Natural killer cell treated with Interleukin-12 subunit alpha and Interleukin-12 subunit beta and Interleukin-15 and Interleukin-18, amount 100 ng/mL, for 72 hours (primary cell): ENCODE data around the gene PTPN23. TPM values are rescaled to one million over a fixed set of nuclear protein-coding genes. Genes with fewer than 3 reads are reported as not detected.
A peak's percentile ranks its signal among the peaks of the same experiment; 100 is the strongest.

ENCODE experiments used
- ATAC-seq, 2 donors: fragments of 150-1000 bp; cut with Tn5 transposase in 1 of 2; sonication (Bioruptor Pico), chemical (Tn5 transposase) in 1 of 2; 2 replicates each; pipeline ENCODE4 v1.10.0; 2021
- DNase-seq: peaks from one replicate; pipeline ENCODE4 v3.0.0; 2022; ENCODE audit warnings: low spot score
- H3K27ac Mint-ChIP-seq, 2 donors: 1 replicate in 1 of 2; 2 replicates in 1 of 2; pipeline ENCODE4 v1.8.0; 2022; ENCODE audit warnings: mixed read lengths in 2 of 2, mild to moderate bottlenecking in 1 of 2, moderate library complexity in 1 of 2
- H3K27me3 Mint-ChIP-seq, 2 donors: 1 replicate in 1 of 2; 2 replicates in 1 of 2; pipeline ENCODE4 v1.8.0; 2022; ENCODE audit warnings: mixed read lengths in 2 of 2
- H3K36me3 Mint-ChIP-seq: one replicate; pipeline ENCODE4 v1.8.0; 2022; ENCODE audit warnings: mixed read lengths
- H3K4me1 Mint-ChIP-seq, 2 donors: 1 replicate in 1 of 2; 2 replicates in 1 of 2; pipeline ENCODE4 v1.8.0; 2022; ENCODE audit warnings: low read depth in 2 of 2, mixed read lengths in 2 of 2, mild to moderate bottlenecking in 1 of 2
- H3K4me3 Mint-ChIP-seq: one replicate; pipeline ENCODE4 v1.8.0; 2022; ENCODE audit warnings: mixed read lengths
- H3K9me3 Mint-ChIP-seq: 2 replicates; pipeline ENCODE4 v1.8.0; 2022; ENCODE audit warnings: mixed read lengths
- total RNA-seq, 2 donors: library from RNA; stranded (reverse); gene quantifications; one replicate each; pipeline ENCODE4 v1.2.3, GENCODE V29; 2022

Gene PTPN23
- total RNA-seq, 2 donors from 2014 or later = 30.5 to 45.3 TPM

DNA sequence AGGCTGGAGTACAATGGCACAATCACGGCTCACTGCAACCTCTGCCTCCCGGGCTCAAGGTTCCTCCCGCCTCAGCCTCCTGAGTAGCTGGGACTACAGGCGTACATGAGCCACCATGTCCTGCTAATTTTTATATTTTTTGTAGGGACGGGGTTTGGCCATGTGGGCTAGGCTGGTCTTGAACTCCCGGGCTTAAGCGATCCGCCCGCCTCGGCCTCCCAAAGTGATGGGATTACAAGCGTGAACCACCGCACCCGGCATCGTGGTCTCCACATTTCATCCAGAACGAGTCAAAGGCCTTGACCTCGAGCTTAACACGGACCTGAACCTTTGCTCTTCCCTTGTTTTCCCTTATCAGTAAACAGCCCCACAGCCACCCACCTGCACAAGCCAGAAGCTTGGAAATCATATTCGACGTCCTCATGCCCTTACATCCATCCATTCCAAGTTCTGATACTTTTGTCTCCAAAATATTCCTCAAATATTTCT is 1.4 kb upstream of the PTPN23 start:
- Mint-ChIP-seq H3K4me1 (peaks cover 32 to 46% of the 10 kb centered on the region in 2 donors), H3K36me3 (peaks cover 9% of the 10 kb centered on the region), H3K27ac (peak overlapping the region; percentile 98 to 99), H3K27me3 (peaks cover 0 to 5% of the 10 kb centered on the region in 2 donors), H3K9me3 (no peaks in the 10 kb centered on the region), H3K4me3 (peak overlapping the region; percentile 99)
- ATAC-seq (no peak), DNase-seq (no peak)

DNA sequence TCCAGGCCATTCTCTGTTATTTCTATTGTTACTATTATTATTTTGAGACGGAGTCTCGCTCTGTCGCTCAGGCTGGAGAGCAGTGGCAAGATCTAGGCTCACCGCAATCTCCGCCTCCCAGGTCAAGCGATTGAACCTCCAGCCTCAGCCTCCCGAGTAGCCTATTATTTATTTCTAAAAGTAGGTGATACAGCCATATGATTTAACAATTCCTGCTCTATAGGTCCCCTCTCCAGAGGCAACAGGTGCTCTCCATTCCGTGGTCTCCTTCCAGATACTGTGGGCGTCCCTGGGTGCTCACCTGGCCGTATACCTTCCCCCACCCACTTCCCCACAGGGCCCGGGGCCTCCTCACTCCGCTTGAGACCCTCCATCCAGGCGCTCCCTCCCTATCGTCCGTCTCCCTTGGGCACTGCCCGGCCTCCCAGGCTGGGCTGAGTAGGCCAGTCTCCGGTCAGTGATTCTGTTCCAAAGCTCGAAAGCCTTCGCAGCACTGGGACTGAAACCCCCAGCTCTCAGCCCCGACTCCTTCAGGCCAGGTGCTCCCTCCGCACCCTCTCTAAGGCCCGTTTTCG is 708 bp upstream of the PTPN23 start:
- H3K9me3 Mint-ChIP-seq = no peaks in the 10 kb centered on the region
- ATAC-seq = no peak
- H3K4me3 Mint-ChIP-seq = peak overlapping the region; percentile 99
- peak overlapping the region; percentile 98 to 99 for H3K27ac Mint-ChIP-seq
- peaks cover 0 to 5% of the 10 kb centered on the region in 2 donors for H3K27me3 Mint-ChIP-seq
- H3K36me3 Mint-ChIP-seq = peaks cover 9% of the 10 kb centered on the region
- no peak for DNase-seq
- H3K4me1 Mint-ChIP-seq = peaks cover 32 to 45% of the 10 kb centered on the region in 2 donors

DNA sequence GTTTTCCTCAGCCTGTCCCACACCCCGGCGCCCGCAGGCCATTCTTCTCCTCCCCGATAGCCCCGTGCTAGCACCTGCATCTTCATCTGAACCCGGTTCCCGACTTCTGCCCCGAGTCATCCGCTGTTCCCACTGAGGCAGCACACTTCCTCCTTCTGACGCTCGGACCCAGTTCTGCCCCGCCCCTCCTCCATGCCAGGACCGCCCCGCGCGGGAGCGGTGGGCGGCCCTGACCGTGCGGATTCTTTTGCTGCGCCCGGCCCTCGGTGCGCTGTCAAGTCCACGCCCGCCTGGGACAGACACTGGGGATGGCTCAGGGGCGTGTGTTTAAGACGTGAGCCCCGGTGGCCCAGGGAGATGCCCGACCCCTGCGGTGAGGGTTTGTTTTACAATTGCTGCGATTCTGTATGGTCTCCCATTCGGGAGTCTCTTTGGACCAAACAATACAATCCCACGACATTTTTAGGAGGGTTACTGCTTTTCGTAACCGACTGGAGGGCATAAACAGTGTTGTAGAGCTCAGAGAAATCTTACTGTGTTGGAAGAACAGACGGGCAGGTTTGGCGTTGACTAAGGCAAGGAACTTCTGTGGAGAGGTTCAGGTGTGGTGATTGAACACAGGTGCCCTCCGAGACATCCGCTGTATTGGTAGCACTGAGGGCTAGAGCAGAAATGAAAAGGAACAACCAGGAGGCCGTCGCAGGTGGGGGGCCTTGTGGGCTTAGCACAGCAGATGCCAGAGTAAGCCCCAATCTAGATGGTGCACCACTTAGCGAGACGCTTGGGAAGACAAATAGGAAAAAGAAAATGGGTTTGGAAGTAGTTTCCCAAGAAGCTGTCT is 716 bp downstream of the PTPN23 start:
- Mint-ChIP-seq H3K9me3 (no peaks in the 10 kb centered on the region), H3K36me3 (peaks cover 9% of the 10 kb centered on the region), H3K4me1 (peaks cover 38 to 44% of the 10 kb centered on the region in 2 donors), H3K4me3 (peak overlapping the region; percentile 99), H3K27ac (peak overlapping the region; percentile 98 to 99), H3K27me3 (no peaks in the 10 kb centered on the region)
- DNase-seq (peak; percentile 95), ATAC-seq (peak; percentile 88 to 90)

DNA sequence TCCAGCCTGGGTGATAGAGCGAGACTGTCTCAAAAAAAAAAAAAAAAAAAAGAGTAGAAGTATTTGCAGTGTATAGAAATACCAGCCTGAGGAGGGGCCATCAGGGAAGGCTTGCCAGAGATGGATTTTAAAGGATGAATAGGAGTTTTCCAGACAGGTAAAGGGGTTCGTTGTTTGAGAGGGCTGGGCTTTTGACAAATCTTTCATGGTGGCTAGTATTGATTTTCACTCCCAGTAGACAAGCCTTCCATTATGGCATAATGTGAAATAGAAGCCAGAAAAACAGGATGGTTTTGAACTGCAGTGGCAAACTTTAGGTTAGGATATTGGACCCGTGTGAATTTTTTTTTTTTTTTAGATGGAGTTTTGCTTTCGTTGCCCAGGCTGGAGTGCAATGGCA is 3.6 kb downstream of the PTPN23 start:
- ATAC-seq (no peak), DNase-seq (no peak)
- H3K27ac Mint-ChIP-seq = peak overlapping the region in 1 of 2 donors; percentile 18
- H3K9me3 Mint-ChIP-seq = no peaks in the 10 kb centered on the region
- no peaks in the 10 kb centered on the region for H3K27me3 Mint-ChIP-seq
- no peak overlapping the region for H3K4me3 Mint-ChIP-seq
- H3K36me3 Mint-ChIP-seq = peaks cover 9% of the 10 kb centered on the region
- peaks cover 43 to 46% of the 10 kb centered on the region in 2 donors for H3K4me1 Mint-ChIP-seq

DNA sequence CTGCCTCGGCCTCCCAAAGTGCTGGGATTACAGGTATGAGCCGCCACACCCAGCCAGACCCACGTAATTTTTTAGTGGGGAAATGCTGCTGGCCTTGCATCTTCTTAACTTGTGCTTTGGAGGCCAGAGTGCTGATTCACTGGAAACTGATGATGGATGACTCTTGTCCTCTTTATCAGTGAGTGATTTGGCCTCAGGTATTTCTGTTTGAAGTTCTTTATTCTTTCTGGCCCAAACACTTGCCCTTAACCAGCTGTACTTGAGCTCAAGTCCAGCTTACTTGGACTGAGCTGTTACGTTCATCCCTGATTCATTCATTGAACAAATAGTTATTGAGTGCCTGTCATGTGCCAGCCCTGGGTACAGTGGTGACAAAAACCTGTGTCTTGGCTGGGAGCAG is 4.2 kb downstream of the PTPN23 start:
- H3K27ac Mint-ChIP-seq = no peak overlapping the region
- no peak for DNase-seq

DNA sequence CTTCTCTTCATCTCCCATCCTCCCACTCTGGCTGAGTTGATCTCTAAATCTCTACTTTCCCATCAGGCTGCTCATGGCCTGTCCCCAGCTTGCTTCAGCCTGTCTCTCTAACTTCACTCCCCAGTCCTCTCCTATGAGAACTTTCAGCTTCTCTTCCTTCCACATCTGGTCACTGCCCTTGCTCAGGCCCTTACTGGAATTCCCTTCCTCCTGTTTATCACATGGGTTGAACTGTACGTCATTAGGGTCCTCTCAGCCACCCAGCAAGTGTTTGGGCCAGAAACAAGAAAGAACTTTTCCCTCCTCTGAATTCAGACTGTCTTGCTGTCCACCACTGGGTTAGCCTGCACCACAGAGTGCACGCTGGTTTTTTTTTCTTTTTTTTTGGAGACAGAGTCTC is 5.0 kb downstream of the PTPN23 start:
- H3K4me1 Mint-ChIP-seq = peaks cover 32 to 36% of the 10 kb centered on the region in 2 donors
- H3K36me3 Mint-ChIP-seq = peaks cover 4% of the 10 kb centered on the region
- H3K4me3 Mint-ChIP-seq = no peak overlapping the region
- no peak for DNase-seq
- no peaks in the 10 kb centered on the region for H3K9me3 Mint-ChIP-seq
- ATAC-seq = no peak
- H3K27ac Mint-ChIP-seq = no peak overlapping the region
- H3K27me3 Mint-ChIP-seq = no peaks in the 10 kb centered on the region

More for the DNA sequence above, 4.2 kb downstream of the PTPN23 start:
- Mint-ChIP-seq H3K4me1 (peaks cover 38 to 42% of the 10 kb centered on the region in 2 donors), H3K9me3 (no peaks in the 10 kb centered on the region), H3K36me3 (peaks cover 9% of the 10 kb centered on the region), H3K27me3 (no peaks in the 10 kb centered on the region), H3K4me3 (no peak overlapping the region)
- no peak for ATAC-seq

DNA sequence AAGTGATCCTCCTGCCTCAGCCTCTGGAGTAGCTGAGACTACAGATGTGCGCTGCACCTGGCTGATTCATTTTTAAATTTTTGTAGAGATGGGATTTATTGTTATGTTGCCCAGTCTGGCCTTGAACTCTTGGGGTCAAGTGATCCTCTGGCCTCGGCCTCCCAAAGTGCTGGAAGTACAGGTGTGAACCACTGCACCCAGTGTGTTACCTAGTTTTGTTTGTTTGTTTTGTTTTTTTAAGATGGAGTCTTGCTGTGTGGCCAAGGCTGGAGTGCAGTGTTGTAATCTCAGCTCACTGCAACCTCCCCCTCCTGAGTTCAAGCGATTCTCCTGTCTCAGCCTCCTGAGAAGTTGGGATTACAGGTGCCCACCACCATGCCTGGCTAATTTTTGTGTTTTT is 12.1 kb downstream of the PTPN23 start:
- Mint-ChIP-seq H3K36me3 (no peaks in the 10 kb centered on the region), H3K27ac (no peak overlapping the region), H3K27me3 (no peaks in the 10 kb centered on the region), H3K4me1 (peaks cover 18 to 28% of the 10 kb centered on the region in 2 donors), H3K4me3 (no peak overlapping the region), H3K9me3 (no peaks in the 10 kb centered on the region)
- ATAC-seq (no peak), DNase-seq (no peak)

DNA sequence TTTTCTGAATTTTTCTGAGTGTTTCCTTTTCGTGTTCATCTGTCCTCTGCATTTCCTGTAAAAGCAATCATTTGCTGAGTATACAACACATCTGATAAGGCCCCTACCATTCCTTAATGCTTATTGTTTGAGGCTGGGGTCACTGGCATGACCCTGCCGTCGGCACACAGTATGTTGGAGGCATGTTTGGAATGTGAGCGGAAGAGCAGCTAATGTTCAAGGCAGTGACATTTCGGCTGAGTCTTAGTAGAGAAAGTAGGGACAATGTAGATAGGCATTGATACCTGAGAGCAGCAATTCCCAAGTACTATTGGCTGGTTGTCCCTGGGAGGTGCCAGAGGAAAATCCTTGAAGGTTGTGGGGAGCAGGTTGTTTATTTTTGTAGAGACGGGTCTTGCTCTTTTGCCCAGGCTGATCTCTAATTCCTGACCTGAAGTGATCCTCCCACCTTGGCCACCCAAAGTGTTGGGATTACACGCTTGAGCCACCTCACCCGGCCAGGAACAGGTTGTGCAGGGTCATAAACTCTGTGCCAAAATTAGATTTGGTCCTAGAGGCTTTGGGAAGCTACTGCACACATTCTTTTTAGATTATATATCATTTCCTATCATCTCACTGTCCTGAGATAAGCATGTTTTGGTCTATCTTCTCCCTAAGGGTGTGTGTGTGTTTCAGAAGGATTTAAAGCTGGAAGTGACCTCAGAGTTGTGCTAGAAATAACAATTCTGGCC is 13.5 kb downstream of the PTPN23 start:
- H3K36me3 Mint-ChIP-seq = no peaks in the 10 kb centered on the region
- DNase-seq (no peak), ATAC-seq (no peak)
- H3K9me3 Mint-ChIP-seq = no peaks in the 10 kb centered on the region
- H3K4me1 Mint-ChIP-seq = peaks cover 18 to 25% of the 10 kb centered on the region in 2 donors
- H3K27ac Mint-ChIP-seq = peak overlapping the region in 1 of 2 donors; percentile 33
- no peak overlapping the region for H3K4me3 Mint-ChIP-seq
- H3K27me3 Mint-ChIP-seq = no peaks in the 10 kb centered on the region

DNA sequence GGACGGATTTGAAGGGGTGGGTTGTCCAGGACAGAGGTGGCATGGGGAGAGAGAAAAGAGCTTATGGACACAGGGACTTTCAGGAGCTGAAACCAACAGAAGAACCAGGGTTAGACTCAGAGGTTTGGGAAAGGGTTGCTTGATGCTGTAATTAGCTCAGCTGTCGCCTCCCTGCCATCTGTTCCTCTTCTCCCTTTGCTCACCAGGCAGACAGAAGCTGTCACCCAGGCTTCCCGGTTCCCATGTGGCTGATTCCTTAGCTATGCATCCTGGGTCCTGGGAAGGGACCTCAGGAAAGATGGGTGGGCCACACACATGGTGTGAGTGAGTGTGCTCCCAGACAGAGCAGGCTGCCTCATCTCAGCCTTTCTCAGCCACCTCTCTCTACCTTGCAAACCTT is 14.1 kb downstream of the PTPN23 start:
- Mint-ChIP-seq H3K36me3 (no peaks in the 10 kb centered on the region), H3K4me3 (no peak overlapping the region), H3K9me3 (no peaks in the 10 kb centered on the region), H3K27ac (peak overlapping the region in 1 of 2 donors; percentile 12), H3K27me3 (no peaks in the 10 kb centered on the region), H3K4me1 (peaks cover 18 to 27% of the 10 kb centered on the region in 2 donors)
- ATAC-seq (no peak), DNase-seq (no peak)

DNA sequence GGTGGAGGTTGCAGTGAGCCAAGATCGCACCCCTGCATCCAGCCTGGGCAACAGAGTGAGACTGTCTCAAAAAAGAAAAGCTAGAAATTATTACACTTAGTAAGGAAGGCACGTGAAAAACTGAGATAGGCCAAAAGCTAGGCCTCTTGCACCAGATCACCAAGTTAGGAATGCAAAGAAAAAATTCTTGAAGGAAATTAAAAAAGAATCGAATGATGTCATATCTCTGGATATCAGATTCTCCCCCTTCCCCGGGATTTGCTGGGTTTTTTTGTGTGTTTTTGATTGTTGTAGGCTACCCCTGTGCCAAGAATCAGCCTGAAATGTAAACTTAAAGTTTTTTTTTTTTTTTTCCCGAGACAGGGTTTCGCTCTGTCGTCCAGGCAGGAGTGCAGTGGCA is 17.4 kb downstream of the PTPN23 start:
- Mint-ChIP-seq H3K36me3 (no peaks in the 10 kb centered on the region), H3K4me3 (no peak overlapping the region)

DNA sequence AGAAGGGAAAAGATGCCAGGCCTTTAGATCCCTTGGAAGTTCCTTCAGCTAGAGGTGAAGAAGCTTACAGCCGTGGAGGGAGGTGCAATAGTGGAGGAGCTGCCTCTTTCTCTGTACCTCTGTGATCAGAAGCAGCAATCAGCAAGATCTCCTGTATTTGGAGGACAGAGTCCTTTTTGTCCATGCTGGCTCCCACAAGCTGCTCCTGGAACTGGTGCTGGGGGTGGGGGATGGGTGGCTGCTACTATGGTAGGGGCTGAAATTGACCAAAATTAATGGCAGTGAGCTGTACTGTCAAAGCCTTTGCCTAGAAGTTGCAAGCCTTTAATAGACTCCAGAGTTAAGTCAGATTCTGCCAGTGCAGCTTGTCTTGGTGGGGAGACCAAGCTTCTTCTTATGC is 18.2 kb downstream of the PTPN23 start:
- H3K9me3 Mint-ChIP-seq = no peaks in the 10 kb centered on the region
- H3K4me1 Mint-ChIP-seq = peaks cover 15 to 19% of the 10 kb centered on the region in 2 donors
- no peaks in the 10 kb centered on the region for H3K36me3 Mint-ChIP-seq
- no peak overlapping the region for H3K27ac Mint-ChIP-seq
- H3K27me3 Mint-ChIP-seq = no peaks in the 10 kb centered on the region
- no peak for DNase-seq
- no peak overlapping the region for H3K4me3 Mint-ChIP-seq
- ATAC-seq = no peak

More for the DNA sequence above, 17.4 kb downstream of the PTPN23 start:
- Mint-ChIP-seq H3K4me1 (peaks cover 18 to 21% of the 10 kb centered on the region in 2 donors), H3K9me3 (no peaks in the 10 kb centered on the region), H3K27me3 (no peaks in the 10 kb centered on the region), H3K27ac (no peak overlapping the region)
- no peak for ATAC-seq
- no peak for DNase-seq

DNA sequence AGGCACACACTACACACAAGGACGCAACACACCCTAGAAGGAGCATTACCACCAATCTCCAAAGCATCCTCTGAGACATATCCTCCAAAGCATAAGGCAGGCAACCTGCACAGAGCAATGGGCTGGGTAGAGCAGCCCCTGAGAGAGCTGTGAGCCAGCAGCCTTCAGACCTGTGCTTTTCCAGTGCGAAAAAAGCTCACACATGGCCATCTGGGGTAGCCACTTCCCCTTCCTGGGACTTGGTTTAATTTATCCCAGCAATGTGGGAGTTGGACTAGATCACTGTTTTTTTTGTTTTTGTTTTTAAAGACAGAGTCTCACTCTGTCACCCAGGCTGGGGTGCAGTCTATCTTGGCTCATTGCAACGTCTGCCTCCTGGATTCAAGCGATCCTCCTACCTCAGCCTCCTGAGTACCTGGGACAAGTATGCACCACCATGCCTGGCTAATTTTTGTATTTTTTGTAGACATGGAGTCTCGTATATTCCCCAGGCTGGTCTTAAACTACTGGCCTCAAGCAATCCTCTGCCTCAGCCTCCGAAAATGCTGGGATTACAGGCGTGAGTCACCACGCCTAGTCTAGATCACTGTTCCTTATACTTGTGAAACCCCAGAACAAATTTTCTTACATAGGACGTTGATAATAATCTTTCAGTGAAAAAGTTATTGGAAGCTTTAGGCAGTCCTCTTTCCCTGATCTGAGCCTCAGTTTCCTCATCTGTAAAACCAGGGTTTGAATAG is 18.9 kb downstream of the PTPN23 start:
- no peak overlapping the region for H3K4me3 Mint-ChIP-seq
- H3K9me3 Mint-ChIP-seq = no peaks in the 10 kb centered on the region
- H3K4me1 Mint-ChIP-seq = peaks cover 8 to 15% of the 10 kb centered on the region in 2 donors
- H3K36me3 Mint-ChIP-seq = no peaks in the 10 kb centered on the region
- H3K27me3 Mint-ChIP-seq = no peaks in the 10 kb centered on the region
- H3K27ac Mint-ChIP-seq = no peak overlapping the region
- ATAC-seq = no peak
- DNase-seq = no peak

DNA sequence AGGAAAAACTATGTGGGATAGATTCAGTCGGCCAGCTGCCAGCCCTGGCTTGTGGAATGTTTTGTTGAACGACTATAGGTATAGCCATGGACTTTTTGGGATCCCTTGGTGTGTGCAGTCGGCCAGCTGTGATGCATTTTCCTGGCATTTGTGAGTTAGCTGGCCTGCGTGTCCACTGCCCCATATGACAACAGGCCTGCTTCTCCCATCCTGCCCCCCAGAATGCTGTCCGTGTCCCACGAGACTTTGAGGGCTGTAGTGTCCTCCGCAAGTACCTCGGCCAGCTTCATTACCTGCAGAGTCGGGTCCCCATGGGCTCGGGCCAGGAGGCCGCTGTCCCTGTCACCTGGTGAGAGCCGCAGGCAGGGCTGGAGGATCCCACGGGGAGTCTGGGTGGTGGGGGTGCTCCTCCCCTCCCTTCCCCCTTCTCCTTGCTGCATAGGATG is 23.6 kb downstream of the PTPN23 start:
- H3K27me3 Mint-ChIP-seq = no peaks in the 10 kb centered on the region
- no peaks in the 10 kb centered on the region for H3K36me3 Mint-ChIP-seq
- no peak for ATAC-seq
- H3K9me3 Mint-ChIP-seq = no peaks in the 10 kb centered on the region
- DNase-seq = no peak
- H3K4me1 Mint-ChIP-seq = peaks cover 0 to 2% of the 10 kb centered on the region in 2 donors
- H3K4me3 Mint-ChIP-seq = no peak overlapping the region
- H3K27ac Mint-ChIP-seq = no peak overlapping the region
